Activated CD4-positive, alpha-beta T cell treated with anti-CD3 and anti-CD28 coated beads for 48 hours (primary cell): ENCODE measurements around the gene DENND1A.
A peak's percentile ranks its signal among the peaks of the same experiment; 100 is the strongest.
"Not testable (repeated sequence)": the region's sequence is repeated elsewhere in the genome, so short reads cannot be mapped to it uniquely, and the experiment has no call there.

ENCODE experiments used
- DNase-seq: peaks from one replicate; pipeline ENCODE4 v3.0.0-alpha.2; 2020

The DENND1A gene

DNA sequence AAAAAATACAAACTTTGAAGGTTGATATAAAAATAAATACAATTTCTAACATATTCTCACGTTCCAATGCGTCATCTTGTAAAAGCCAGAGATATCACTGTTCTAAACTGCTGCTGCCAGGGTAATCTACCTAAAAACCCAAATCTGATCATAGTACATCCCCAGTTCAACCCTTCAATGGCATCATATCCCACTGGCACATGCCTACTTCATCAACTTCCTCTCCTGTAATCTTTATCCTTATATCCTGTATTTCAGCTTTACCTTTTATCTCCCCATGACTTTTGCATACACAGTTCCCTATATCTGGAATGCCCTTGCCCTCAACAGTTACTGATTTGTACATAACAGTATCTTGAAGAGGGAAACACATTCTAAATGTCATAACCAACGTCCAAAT, 7.5 kb downstream of the DENND1A start:
- no peak for DNase-seq

DNA sequence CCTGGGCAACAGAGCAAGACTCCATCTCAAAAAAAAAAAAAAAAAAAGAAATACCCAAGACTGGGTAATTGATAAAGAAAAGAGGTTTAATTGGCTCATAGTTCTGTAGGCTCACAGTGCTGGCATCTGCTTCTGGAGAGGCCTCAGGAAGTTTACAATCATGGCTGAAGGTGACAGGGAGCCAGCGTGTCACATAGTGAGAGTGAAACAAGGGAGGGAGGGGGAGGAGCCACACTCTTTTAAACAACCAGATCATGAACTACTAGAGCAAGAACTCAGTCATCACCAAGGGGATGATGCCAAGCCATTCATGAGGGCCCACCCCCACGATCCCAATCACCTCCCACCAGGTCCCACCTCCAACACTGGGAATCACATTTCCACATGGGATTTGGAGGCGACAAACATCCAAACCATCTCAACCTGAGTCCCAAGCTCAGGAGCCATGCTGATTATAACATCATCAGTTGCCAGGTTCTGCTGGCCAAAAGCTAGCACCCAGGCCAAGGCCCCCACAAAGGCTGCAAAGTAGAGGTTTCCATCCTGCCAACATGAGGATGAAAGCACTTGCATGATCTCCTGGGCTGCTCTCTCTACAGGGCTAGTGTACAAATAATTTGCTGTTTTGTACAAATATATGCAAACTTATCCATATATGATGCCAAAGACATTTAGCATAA, 15.3 kb downstream of the DENND1A start:
- DNase-seq, result peak; percentile 29

DNA sequence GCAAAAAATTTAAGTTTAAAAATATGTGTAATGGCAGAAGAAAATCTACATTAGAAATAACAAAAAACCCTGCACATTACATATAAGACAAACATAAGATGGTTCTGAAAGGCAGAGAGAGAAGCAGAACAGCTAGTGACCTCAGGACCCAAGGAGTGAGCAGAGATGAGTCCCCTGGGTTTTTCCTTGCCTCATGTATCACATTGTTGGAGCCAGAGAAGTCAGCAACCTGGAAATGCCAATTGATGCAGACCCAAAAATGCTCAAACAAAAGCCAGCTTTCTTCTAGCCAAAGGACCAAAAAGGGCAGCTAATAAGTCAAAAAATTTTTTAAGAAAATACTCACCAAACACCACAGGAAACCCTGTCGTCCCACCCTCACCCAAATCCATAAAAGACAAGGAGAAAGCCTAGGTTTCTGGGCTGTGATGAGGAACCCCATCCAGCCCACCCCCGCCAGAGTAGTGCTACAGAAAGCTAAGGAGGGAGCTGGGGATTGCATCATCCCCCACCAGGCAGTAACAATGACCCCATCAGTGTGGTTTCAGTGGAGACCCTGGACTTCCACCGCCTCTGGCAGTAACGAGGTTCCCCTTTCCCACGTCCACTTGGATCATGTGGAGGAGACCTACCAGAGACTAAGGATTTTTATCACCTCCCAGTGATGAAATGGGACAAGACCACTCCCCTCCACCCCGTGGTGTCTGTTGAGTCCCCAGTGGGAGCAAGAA, 17.6 kb downstream of the DENND1A start:
- no peak for DNase-seq

DNA sequence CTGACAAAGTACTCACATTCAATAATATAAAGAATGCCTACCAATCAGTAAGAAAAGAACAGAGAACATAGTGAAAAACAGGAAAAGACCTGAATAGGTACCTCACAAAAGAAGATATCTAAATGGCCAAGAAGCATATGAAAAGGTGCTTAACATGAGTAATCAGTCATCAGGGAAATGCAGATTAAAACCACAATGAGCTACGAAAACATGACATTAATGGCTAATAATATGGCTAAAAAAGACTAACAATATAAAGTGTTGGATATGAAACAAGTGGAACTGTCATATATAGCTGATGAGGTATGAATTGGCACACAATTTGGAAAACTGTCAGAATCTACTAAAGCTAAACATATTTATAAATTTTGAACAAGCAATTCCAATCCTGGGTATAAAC, 18.9 kb downstream of the DENND1A start:
- DNase-seq, result no peak

DNA sequence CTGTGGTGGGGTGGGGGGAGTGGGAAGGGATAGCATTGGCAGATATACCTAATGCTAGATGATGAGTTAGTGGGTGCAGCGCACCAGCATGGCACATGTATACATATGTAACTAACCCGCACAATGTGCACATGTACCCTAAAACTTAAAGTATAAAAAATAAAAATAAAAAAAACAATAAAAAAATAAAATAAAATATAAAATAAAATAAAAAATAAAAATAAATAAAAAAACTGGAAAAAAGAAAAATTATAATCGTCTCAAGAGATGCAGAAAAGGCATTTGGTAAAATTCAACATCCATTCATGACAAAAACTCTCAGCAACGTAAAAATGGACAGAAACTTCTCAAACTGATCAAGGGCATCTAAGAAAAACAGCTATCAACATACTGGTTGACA, 20.7 kb downstream of the DENND1A start:
- DNase-seq, result not testable (repeated sequence)

DNA sequence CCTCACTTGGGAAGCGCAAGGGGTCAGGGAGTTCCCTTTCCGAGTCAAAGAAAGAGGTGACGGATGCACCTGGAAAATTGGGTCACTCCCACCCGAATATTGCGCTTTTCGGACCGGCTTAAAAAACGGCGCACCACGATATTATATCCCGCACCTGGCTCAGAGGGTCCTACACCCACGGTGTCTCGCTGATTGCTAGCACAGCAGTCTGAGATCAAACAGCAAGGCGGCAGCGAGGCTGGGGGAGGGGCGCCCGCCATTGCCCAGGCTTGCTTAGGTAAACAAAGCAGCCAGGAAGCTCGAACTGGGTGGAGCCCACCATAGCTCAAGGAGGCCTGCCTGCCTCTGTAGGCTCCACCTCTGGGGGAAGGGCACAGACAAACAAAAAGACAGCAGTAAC, 26.4 kb downstream of the DENND1A start:
- DNase-seq, result not testable (repeated sequence)

DNA sequence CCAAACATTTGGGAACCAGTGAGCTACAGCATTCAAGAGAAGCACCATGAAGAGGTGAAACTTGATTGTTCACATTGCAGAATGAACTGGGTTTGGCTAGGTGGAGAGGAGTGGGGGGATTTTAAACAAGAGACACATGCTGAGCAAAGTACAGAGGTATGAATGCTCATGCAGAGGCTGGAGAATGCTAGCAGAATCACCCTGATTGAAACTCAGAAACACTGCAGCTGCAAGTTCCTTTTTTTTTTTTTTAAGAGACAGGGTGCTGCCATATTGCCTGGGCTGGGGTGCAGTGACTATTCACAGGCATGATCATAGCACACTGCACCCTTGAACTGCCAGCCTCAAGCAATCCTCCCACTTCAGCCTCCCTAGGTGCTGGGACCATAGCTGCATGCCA, 35.1 kb downstream of the DENND1A start:
- no peak for DNase-seq

DNA sequence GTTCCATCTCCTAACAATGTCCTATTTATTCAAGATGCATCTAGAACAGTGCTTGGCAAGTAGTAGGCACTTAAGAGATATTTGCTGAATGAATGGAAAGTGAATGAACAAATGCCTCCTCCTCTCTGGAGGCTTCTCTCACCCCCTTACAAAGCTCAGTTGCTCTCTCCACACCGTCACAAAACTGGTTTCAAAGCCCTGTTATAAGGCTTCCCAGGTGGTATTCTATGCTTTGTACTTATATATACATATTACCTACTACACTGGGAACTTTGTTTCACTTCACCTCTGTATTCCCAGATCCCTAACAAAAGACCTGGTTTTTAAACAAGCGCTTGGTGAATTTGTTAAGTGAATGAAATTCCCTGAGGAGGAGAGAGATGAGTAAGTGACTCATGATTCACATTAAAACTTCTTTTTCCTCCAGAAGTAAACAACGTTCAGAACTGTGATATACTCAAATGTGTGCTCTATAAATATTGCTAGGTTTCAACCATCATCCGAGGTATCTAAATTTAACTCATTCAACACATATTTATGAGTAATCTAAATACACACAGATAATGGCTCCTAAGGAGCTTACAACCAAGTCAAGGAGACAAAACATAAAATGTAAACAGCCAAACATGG, 36.0 kb downstream of the DENND1A start:
- no peak for DNase-seq

DNA sequence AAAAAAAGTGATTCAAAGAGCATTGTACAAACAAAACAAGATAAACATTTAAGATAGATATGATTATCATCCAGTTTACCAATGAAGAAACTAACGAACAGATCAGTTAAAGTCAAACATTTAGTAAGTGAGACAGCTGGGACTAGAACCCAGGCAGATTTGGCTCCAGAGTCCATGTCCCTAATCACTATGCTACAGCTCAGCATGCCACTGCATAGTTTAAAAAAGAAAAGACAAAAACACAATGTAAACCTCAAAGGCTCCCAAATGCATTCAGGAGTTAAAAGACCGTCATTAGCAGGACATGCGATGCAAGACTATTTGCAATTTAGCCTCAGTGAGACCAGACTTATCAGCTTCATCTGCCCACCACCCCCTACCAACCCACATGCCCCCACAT, 36.8 kb downstream of the DENND1A start:
- no peak for DNase-seq

DNA sequence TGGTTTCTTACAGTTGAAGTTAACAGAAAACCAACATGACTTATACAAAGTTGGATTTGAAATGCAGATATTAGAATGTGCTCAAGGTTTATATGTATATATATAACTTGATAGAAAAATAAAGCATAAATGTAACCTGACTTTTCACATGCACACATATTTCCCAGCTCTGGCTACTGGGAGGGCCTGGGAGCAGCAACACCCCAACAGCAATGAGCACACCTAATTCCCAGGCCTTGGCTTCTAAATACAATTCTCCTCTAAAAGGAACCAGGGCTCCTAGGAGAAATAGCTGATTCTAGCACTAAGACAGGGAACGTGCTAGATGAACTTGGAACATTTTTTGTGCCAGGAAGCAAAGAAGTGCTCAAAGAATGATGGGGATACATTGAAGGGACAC, 42.1 kb downstream of the DENND1A start:
- DNase-seq, result no peak

DNA sequence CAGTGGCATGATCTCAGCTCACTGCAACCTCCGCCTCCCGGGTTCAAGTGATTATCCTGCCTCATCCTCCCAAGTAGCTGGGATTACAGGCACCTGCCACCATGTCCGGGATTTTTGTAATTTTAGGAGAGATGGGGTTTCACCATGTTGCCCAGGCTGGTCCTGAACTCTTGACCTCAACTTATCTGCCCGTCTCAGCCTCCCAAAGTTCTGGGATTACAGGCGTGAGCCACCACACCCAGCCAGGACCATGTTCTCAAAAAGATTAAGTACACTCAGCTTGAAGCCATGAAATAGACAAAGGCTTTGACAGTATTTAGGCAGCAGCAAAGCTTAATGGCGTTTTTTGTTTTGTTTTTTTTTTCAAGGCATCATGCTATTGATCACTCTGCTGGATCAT, 44.1 kb downstream of the DENND1A start:
- DNase-seq, result not testable (repeated sequence)

DNA sequence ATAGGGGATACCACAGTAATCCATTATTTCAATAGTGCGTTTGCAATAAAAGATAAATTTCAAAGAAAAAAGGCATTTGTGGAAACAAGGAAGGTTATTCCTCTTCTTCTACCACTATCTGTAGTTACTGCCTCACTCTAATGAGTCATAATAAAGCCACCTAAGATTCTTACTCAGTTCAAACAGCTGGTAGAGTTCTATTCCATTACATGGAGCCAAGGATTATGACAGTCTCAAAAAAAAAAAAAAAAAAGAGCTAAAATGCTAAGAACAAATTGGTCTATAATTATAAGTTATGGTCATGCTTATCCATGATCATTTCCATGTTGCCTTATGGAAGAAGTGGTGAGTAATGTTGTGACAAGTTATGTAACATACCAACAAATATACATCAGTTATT, 46.3 kb downstream of the DENND1A start:
- DNase-seq, result no peak

DNA sequence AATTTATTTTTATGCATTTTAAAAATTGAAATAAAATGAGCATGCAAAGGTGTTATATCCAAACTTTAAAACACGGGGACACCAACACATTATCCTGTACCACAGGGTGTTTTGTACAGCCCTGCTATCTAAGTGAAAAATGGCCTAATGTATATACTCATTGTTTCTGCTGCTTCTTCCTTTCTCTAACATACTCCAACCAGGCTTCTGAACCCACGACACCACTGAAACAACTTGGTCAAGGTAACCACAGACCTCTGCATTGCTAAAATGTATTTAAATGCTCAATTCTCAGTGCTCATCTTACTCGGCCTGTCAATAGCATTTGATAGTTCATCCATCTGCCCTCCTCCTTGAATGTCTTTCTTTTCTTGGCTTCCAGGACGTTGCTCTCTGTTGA, 48.3 kb downstream of the DENND1A start:
- DNase-seq, result no peak

DNA sequence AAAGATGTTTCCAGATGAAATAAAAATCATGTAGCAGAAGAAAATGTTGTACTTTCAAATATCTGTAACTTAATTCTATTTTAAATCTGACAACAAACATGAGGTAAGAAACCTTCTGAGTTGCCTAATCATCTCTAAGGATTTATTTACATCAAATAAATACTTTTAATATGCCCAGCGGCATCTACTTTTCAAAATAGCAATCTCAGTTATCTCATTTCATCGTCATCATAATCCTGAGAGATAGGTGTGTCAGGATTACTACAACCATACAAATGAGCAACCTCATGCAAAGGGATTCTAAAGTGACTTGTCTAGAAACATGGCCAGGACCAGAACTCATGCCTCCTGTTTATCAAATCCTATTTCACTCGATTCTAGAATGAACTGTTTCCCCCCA, 49.5 kb downstream of the DENND1A start:
- DNase-seq, result no peak

DNA sequence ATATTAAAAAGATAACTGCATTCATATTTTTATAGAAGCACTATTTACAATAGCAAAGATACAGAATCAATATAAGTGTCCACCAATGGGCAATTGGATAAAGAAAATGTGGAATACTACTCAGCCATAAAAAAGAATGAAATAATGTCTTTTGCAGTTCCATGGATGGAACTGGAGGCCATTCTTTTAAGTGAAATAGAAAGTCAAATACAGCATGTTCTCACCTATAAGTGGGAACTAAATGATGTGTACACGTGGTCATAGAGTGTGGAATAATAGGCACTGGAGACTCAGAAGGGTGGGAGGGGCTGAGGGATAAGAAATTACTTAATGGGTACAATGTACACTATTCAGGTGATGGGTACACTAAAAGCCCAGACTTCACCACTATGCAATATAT, 53.2 kb downstream of the DENND1A start:
- DNase-seq, result no peak

DNA sequence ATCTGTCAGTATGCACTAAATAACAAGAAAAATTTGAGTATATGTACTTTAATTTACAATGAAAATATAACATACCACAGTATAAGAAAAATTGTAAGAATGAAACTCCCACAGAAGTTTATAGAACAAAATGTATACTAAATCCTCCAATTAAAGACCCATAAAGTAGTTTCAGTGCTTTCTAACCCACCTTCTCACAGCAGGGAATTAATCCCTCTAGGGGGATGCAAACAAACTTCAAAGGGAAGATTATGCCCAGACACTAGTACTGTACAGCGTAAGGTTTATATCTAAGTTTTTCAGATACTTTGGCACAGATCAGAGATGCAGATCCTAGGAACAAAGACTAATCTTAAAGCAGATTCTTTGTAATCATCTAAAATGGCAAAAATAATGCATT, 57.2 kb downstream of the DENND1A start:
- no peak for DNase-seq

DNA sequence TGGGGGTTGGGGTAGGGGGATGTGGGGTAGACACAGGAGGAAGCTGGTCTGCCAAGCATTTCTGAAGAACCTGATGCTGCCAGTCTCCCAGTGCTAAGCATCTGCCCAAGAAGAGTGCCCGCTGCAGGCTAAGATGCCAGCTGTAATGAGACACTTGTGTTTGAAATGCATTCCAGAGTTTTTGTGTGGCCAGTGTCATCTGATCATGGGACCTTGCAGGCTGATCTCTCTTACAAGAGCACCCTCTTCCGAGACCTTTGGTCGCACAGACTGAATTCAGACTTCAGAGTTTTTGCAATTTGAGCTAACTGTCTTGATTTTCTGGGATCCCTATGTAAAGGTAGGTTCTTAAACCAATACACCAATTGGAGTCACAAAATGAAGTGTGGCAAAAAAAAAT, 58.1 kb downstream of the DENND1A start:
- DNase-seq, result no peak

DNA sequence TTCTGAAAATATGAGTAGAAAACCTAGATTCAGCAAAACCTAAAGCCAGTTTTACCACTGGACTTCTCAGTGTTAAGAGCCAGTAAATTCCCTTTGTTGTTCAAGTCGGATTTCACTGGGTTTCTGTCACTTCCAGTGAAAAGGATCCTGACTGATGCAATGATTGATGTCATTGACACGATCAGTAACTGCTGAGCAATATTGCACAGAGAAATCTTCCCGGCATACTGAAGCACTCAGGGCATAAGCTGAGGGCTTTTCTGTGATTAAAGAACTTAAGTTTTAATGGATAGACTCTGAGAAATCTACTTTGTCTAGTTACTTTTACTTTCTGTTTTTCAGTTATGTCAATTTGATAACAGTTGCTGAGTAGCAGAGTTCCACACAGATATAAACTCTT, 61.9 kb downstream of the DENND1A start:
- DNase-seq, result no peak

DNA sequence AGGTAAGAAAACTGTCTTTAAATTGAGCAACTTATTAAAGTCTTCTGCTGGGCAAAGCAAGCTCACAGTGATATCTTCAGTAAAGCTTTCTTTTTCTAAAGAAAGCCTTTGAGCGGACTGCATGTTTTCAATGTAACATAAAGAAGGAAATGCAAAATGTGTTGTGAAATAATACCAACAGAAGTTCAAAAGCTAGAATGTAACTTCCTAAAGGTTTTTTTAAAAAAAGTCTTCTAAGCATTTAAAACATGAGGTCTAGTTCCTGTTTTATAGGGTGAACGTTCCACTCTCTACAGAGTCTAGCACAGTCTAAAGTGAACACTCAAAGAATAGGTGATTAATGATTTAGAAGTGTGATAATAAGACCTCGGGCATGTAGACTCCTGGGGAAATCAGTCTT, 62.9 kb downstream of the DENND1A start:
- no peak for DNase-seq

DNA sequence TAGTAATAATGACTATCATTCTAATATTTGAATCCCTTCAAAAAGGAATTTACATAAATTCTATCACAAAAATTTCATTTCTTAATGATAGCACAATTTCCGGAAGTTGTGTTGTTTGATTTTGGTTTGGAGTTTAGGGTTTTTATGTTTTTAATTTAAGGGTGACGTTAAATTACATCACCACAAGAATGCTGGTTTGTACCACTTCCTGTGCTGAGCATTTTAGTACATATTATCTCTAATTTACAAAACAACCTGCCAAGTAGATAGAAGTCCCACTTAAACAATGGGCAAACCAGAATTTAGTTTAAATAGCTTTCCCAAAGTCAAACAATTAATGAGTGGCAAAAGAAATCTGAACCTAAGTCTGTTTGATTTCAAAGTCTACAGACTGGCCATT, 63.4 kb downstream of the DENND1A start:
- DNase-seq, result no peak

DNA sequence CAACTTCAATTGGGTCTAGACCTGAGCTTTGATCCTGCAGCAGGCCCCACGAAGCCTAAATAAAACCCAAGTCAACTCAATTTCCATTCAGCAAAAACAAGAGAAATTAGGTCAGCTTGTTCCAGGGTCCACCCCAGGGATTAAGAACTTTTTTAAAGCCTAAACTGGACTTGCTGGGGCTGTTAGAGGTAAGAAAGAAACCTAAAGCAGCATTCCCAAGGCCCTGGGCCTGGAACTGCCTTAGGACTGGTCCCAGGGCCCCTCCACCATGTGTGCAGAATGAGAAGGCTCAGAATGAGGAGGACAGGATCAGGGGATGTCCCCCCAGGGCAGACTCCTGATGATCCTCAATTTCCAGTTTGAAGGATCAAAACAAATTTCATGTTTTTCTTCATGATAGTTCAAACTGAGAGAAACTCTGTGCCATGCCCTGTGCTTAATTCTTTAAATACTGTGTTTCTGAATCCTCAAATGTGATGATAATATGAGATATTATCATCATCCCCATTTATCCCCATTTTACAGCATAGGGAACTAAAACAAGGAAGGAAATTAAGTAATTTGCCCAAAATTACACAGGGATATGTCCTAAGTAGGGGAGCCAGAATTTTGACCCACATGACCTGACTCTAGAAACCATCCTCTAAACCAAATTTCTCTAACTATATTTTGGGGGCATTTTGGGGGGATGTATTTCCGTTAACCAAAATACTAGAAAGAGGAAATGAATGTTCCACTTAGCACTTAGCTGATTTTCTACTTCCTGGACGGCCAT, 64.5 kb downstream of the DENND1A start:
- DNase-seq, result no peak

DNA sequence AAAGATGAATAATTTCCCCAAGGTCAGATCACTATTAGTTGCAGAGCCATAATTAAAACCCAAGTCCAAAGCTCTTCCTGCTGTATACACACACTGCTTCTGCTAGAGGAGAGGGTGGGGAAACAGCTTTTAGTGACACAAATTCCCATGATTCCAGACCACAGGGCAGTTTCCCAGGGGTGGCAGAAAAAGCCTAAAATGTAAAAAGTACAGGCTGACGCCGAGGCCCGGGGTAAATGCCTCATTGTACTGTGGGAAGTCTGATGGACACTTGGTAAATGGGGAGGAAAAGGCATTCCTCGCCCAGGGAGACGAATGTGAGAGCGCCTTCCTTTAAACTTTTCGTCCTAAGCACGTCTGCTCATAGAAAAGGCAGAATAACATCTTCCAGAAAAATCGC, 65.7 kb downstream of the DENND1A start:
- DNase-seq, result no peak

DNA sequence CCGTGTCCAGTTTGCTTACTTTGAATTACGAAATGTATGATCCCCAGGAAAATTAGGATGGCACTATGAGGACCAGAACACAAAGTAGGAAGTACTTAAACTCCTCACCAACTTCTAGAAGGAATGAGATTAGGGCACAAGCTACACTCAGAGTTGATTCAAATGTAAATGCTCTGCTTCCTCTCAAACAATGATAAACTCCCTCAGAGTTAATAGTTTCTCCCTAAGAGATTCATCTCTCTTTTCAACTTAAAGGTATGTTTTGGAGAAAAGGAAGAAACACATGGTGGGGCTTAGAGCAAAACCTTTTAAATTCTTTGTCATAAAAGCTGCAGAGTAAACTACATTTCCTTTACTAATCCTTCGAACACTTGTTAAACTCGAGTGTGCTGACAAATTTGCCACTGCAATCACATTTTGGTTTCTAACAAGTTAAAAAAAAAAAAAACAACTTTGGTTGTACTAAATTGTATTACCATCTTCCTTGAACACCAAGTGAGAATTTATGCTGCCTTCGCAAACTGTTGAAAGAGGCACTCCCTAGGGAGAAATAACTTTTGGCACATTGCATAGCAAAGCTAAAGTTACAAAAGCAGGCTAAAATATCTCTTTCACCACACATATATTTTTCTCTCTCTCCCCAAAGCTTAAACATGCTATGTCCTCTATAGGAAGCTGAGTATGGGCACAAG, 66.6 kb downstream of the DENND1A start:
- no peak for DNase-seq
